Measurements from ENCODE around the gene GAS2L3. TPM values are rescaled to one million over a fixed set of nuclear protein-coding genes. Genes with fewer than 3 reads are reported as not detected.
A peak's percentile ranks its signal among the peaks of the same experiment; 100 is the strongest.
"Not testable (repeated sequence)": the region's sequence is repeated elsewhere in the genome, so short reads cannot be mapped to it uniquely, and the experiment has no call there.

GAS2L3 gene
- 19.9 and 27.7 TPM in 2 replicates for total RNA-seq

GRCh38 chr12:100573292-100574186 lies at the start of gene GAS2L3:
TSS of gene GAS2L3 (plus strand) at chr12:100573684. CDS start at chr12:100594905, 21,221 bp downstream.
- DNase-seq: peak; percentile 95

GRCh38 chr12:100528034-100528433 lies 45.5 kb upstream of the GAS2L3 start:
- no peak for DNase-seq

- DNase-seq: no peak
Observed at GRCh38 chr12:100528471-100529127, 44.9 kb upstream of the GAS2L3 start.

- DNase-seq: no peak
Observed at GRCh38 chr12:100529756-100530350, 43.6 kb upstream of the GAS2L3 start.

GRCh38 chr12:100533376-100533775 lies 40.1 kb upstream of the GAS2L3 start:
- no peak for DNase-seq

- DNase-seq: no peak
Observed at GRCh38 chr12:100534625-100535227, 38.8 kb upstream of the GAS2L3 start.

GRCh38 chr12:100539202-100539601 lies 34.3 kb upstream of the GAS2L3 start:
- peak; percentile 62 for DNase-seq

- DNase-seq: no peak
Observed at GRCh38 chr12:100544165-100544564, 29.3 kb upstream of the GAS2L3 start.

- no peak for DNase-seq
Observed at GRCh38 chr12:100545092-100545491, 28.4 kb upstream of the GAS2L3 start.

GRCh38 chr12:100553936-100554335 lies 19.5 kb upstream of the GAS2L3 start:
- DNase-seq: no peak

GRCh38 chr12:100554608-100555077 lies 18.8 kb upstream of the GAS2L3 start:
- DNase-seq: peak; percentile 93

- DNase-seq: no peak
Observed at GRCh38 chr12:100555722-100556121, 17.8 kb upstream of the GAS2L3 start.

- DNase-seq: no peak
Observed at GRCh38 chr12:100557357-100557756, 16.1 kb upstream of the GAS2L3 start.

- DNase-seq: not testable (repeated sequence)
Observed at GRCh38 chr12:100559261-100559660, 14.2 kb upstream of the GAS2L3 start.

GRCh38 chr12:100564090-100564489 lies 9.4 kb upstream of the GAS2L3 start:
- DNase-seq: peak; percentile 87

- no peak for DNase-seq
Observed at GRCh38 chr12:100564905-100565467, 8.5 kb upstream of the GAS2L3 start.

GRCh38 chr12:100565987-100566545 lies 7.4 kb upstream of the GAS2L3 start:
- no peak for DNase-seq

- DNase-seq: no peak
Observed at GRCh38 chr12:100566887-100567637, 6.4 kb upstream of the GAS2L3 start.

- no peak for DNase-seq
Observed at GRCh38 chr12:100567945-100568344, 5.5 kb upstream of the GAS2L3 start.

GRCh38 chr12:100572184-100572583 lies 1.3 kb upstream of the GAS2L3 start:
- no peak for DNase-seq

Data from dermis blood vessel endothelial cell (primary cell).